Sigmoid colon (tissue), 4 donors: Measurements from ENCODE around the gene EPAS1.

Experiments used
- EP300 ChIP-seq, 4 donors: sonication (generic); formaldehyde crosslinking; IDR thresholded peaks; one replicate each; pipeline ENCODE4 v1.6.1; 2017; ENCODE audit warnings: antibody characterized with exemption in 4 of 4
- POLR2A ChIP-seq, 2 donors: fragments of 450-650 bp; IDR thresholded peaks; one replicate each; pipeline ENCODE4 v1.6.1; 2016; ENCODE audit warnings: antibody characterized with exemption in 2 of 2, mild to moderate bottlenecking in 2 of 2, moderate library complexity in 2 of 2
- TF ChIP-seq, protein P1 (sequence below), 4 experiments: fragments of 450-650 bp in 3 of 4; fragments of 200-600 bp in 1 of 4; IDR thresholded peaks; one replicate each; pipeline ENCODE4 v1.5.1; 2016 to 2019; ENCODE audit warnings: antibody characterized with exemption in 4 of 4, mild to moderate bottlenecking in 3 of 4, moderate library complexity in 2 of 4

DNA sequence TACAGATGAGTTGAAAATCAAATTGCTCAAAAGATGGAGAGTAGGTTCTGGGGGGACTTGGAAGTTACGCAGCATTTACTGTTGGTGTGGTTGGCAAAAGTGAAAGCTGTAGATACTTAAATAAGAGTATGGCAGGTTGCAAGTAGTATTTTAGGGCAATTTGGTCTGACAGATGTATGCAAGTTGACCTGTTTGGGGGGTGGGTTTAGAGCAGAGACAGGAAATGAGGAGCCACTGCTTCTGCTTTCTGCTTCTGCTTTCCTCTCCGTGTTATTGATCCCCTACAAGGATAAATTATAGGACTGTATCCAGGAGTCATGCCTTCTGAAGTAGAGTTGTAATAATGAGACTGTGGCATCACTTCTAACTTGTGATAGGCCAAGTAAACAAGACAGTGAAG, 71.2 kb downstream of the EPAS1 start:
- TF ChIP-seq, protein P1, sequence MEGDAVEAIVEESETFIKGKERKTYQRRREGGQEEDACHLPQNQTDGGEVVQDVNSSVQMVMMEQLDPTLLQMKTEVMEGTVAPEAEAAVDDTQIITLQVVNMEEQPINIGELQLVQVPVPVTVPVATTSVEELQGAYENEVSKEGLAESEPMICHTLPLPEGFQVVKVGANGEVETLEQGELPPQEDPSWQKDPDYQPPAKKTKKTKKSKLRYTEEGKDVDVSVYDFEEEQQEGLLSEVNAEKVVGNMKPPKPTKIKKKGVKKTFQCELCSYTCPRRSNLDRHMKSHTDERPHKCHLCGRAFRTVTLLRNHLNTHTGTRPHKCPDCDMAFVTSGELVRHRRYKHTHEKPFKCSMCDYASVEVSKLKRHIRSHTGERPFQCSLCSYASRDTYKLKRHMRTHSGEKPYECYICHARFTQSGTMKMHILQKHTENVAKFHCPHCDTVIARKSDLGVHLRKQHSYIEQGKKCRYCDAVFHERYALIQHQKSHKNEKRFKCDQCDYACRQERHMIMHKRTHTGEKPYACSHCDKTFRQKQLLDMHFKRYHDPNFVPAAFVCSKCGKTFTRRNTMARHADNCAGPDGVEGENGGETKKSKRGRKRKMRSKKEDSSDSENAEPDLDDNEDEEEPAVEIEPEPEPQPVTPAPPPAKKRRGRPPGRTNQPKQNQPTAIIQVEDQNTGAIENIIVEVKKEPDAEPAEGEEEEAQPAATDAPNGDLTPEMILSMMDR (IDR thresholded peaks at IDR 0.05): no peak
- no peak for TF ChIP-seq EP300 (IDR thresholded peaks at IDR 0.05)
- TF ChIP-seq POLR2A (IDR thresholded peaks at IDR 0.05): no peak
